A549 (cell line): ENCODE measurements around the gene PKHD1. TPM values are rescaled to one million over a fixed set of nuclear protein-coding genes. Genes with fewer than 3 reads are reported as not detected.
"Not testable (repeated sequence)": the region's sequence is repeated elsewhere in the genome, so short reads cannot be mapped to it uniquely, and the experiment has no call there.

Experiments
- ATAC-seq, 2 experiments: fragments of 200-7000 bp in 1 of 2; fragments of >200 bp in 1 of 2; cut with Nextera tagmentation in 1 of 2; cut with Tn5 transposase in 1 of 2; 3 replicates each; pipeline versions ENCODE4 v1.8.0 to v1.9.1; 2018 to 2020; ENCODE audit warnings: mild to moderate bottlenecking in 1 of 2, moderate library complexity in 1 of 2
- CTCF ChIA-PET: fragments of 300-600 bp; sonication (Branson Sonifier 250); formaldehyde crosslinking; extraction: SDS; loops from one replicate; lab custom pipeline; 2021; ENCODE audit warnings: antibody characterized with exemption, inconsistent platforms; lab: Yijun Ruan, JAX
- POLR2A ChIA-PET: fragments of 350-600 bp; formaldehyde crosslinking; extraction: SDS; loops from one replicate; lab custom pipeline; 2021; ENCODE audit warnings: antibody characterized with exemption, inconsistent platforms; lab: Yijun Ruan, JAX
- DNase-seq, 2 experiments: peaks; one replicate each; pipeline versions ENCODE4 v3.0.0 to v3.0.0-alpha.2; 2011 to 2016; ENCODE audit warnings: low read depth in 1 of 2, low spot score in 1 of 2
- FAIRE-seq: peaks from 2 replicates; lab custom pipeline; 2011; peaks lifted over from hg19 to GRCh38; lab: Jason Lieb, UNC
- H3K27ac ChIP-seq, 2 experiments: fragments of >200 bp; sonication (Bioruptor Twin); formaldehyde crosslinking; 3 replicates each; pipeline ENCODE4 v1.5.1; 2016 to 2017
- H3K4me1 ChIP-seq: fragments of >200 bp; sonication (Bioruptor Twin); formaldehyde crosslinking; 3 replicates; pipeline ENCODE4 v1.6.1; 2016
- H3K4me2 ChIP-seq: fragments of >200 bp; sonication (Bioruptor Twin); formaldehyde crosslinking; 3 replicates; pipeline ENCODE4 v1.6.1; 2016
- H3K4me3 ChIP-seq: fragments of >200 bp; sonication (Bioruptor Twin); formaldehyde crosslinking; 3 replicates; pipeline ENCODE4 v1.5.1; 2016
- H3K9me3 ChIP-seq: fragments of >200 bp; sonication (Bioruptor Twin); formaldehyde crosslinking; 3 replicates; pipeline ENCODE4 v1.6.1; 2016
- BCL3 ChIP-seq: fragments of >200 bp; sonication (Bioruptor Twin); formaldehyde crosslinking; IDR thresholded peaks from 3 replicates; pipeline ENCODE4 v1.6.1; 2016
- BHLHE40 ChIP-seq: IDR thresholded peaks from 2 replicates; pipeline ENCODE4 v1.6.1; 2012; ENCODE audit warnings: low read depth, low read length, inconsistent platforms
- CEBPB ChIP-seq, 2 experiments: fragments of >200 bp in 1 of 2; sonication (Bioruptor Twin) in 1 of 2; formaldehyde crosslinking in 1 of 2; IDR thresholded peaks; 2 replicates each; pipeline ENCODE4 v1.6.1; 2012 to 2016
- EHF ChIP-seq: fragments of 250-450 bp; sonication (Bioruptor Pico); IDR thresholded peaks from 2 replicates; pipeline ENCODE4 v1.5.0; 2020; ENCODE audit warnings: mild to moderate bottlenecking
- ESRRA ChIP-seq: fragments of 150-350 bp; IDR thresholded peaks from 2 replicates; pipeline ENCODE4 v1.6.1; 2014; ENCODE audit warnings: mild to moderate bottlenecking, low read length, borderline replicate concordance
- FOXS1 ChIP-seq: fragments of 250-450 bp; sonication (Bioruptor Pico); IDR thresholded peaks from 2 replicates; pipeline ENCODE4 v1.5.0; 2020; ENCODE audit warnings: mild to moderate bottlenecking, moderate library complexity
- HEYL ChIP-seq: fragments of 250-450 bp; sonication (Bioruptor Pico); IDR thresholded peaks from 2 replicates; pipeline ENCODE4 v1.8.0; 2021; ENCODE audit warnings: mild to moderate bottlenecking, moderate library complexity
- HOXA7 ChIP-seq: fragments of 250-450 bp; sonication (Bioruptor Pico); IDR thresholded peaks from 2 replicates; pipeline ENCODE4 v1.5.0; 2020; ENCODE audit warnings: mild to moderate bottlenecking, moderate library complexity
- HOXB13 ChIP-seq: fragments of 250-450 bp; sonication (Bioruptor Pico); IDR thresholded peaks from 2 replicates; pipeline ENCODE4 v1.5.0; 2020; ENCODE audit warnings: low read depth, mild to moderate bottlenecking, moderate library complexity
- JUNB ChIP-seq: fragments of >200 bp; sonication (Bioruptor Twin); formaldehyde crosslinking; IDR thresholded peaks from 2 replicates; pipeline ENCODE4 v1.6.1; 2016
- RARB ChIP-seq: fragments of 250-450 bp; sonication (Bioruptor Pico); IDR thresholded peaks from 2 replicates; pipeline ENCODE4 v1.8.0; 2021; ENCODE audit warnings: mild to moderate bottlenecking, moderate library complexity
- RCOR1 ChIP-seq: fragments of 150-350 bp; IDR thresholded peaks from 2 replicates; pipeline ENCODE4 v1.6.1; 2014; ENCODE audit warnings: antibody characterized with exemption, low read length, low read depth
- TFCP2L1 ChIP-seq: fragments of 250-450 bp; sonication (Bioruptor Pico); IDR thresholded peaks from 2 replicates; pipeline ENCODE4 v1.5.0; 2021; ENCODE audit warnings: mild to moderate bottlenecking
- USF2 ChIP-seq: fragments of 450-650 bp; IDR thresholded peaks from 2 replicates; pipeline ENCODE4 v1.6.1; 2014; ENCODE audit warnings: antibody characterized with exemption
- ZSCAN20 ChIP-seq: fragments of 250-450 bp; sonication (Bioruptor Pico); IDR thresholded peaks from 2 replicates; pipeline ENCODE4 v1.8.0; 2022; ENCODE audit warnings: mild to moderate bottlenecking, moderate library complexity
- WGBS: methylation state at CpG from one replicate; pipeline ENCODE4 v1.1.6; 2017; ENCODE audit errors: missing lambda C conversion rate; 5-methylcytosine and 5-hydroxymethylcytosine counted together
- polyA plus RNA-seq, 4 experiments: library from polyadenylated mRNA; depleted of rRNA in 3 of 4; stranded (reverse); fragments of >200 nt; fragmentation: RNase III in 1 of 4; extraction: RNeasy Plus Mini Kit Qiagen cat#74134 plus additional on column Dnase treatment in 1 of 4; gene quantifications; 2 replicates in 3 of 4; 3 replicates in 1 of 4; pipeline ENCODE4 v1.2.3, GENCODE V29; 2011 to 2017
- TF ChIP-seq, protein P1 (sequence below): fragments of >200 bp; sonication (Bioruptor Twin); formaldehyde crosslinking; IDR thresholded peaks from 2 replicates; pipeline ENCODE4 v1.6.1; 2016
- TF ChIP-seq, protein P2 (sequence below): IDR thresholded peaks from 2 replicates; pipeline ENCODE4 v1.6.1; 2012
- TF ChIP-seq, protein P3 (sequence below): fragments of >200 bp; sonication (Bioruptor Twin); formaldehyde crosslinking; IDR thresholded peaks from 3 replicates; pipeline ENCODE4 v1.5.1; 2016

PKHD1 gene
- polyA plus RNA-seq, 2 of the 4 experiments (the other 2 are of a cell fraction): not detected

DNA sequence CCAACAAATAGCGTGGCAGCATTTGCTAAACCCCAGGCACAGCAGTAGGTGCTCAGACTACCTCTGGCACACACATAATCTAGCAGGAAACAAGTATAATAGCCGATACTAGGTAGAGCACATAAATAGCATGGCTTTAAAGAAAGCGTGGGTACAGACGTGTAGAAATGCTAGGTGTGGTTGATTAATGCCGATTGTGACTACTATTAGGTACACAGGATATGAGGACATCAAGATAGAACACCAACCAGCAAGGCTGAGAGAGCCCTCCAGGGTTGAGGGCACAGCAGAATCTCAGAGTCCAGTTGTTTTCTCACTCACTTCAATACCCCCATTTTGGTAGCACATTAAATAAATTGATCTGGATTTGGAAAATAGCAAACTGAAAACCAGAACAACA is 100.5 kb downstream of the PKHD1 start:
- ChIA-PET POLR2A (no interaction called here), CTCF (no interaction called here)
- H3K4me1 ChIP-seq: no peaks in the 10 kb centered on the region
- H3K4me3 ChIP-seq: no peak overlapping the region
- no peaks in the 10 kb centered on the region for H3K9me3 ChIP-seq
- H3K4me2 ChIP-seq: no peak overlapping the region
- no peak overlapping the region for H3K27ac ChIP-seq
- FAIRE-seq (no peak), ATAC-seq (no peak), DNase-seq (no peak)
- whole genome bisulfite sequencing: 21% methylated on average over 5 of the region's 5 CpGs
- TF ChIP-seq HEYL (no peak), JUNB (no peak), RCOR1 (no peak), HOXB13 (no peak), BHLHE40 (no peak), TFCP2L1 (CRISPR knock-in tag) (no peak), EHF (CRISPR knock-in tag) (no peak), RARB (CRISPR knock-in tag) (no peak), USF2 (no peak)
- TF ChIP-seq, all 56 proteins: peak for 0

DNA sequence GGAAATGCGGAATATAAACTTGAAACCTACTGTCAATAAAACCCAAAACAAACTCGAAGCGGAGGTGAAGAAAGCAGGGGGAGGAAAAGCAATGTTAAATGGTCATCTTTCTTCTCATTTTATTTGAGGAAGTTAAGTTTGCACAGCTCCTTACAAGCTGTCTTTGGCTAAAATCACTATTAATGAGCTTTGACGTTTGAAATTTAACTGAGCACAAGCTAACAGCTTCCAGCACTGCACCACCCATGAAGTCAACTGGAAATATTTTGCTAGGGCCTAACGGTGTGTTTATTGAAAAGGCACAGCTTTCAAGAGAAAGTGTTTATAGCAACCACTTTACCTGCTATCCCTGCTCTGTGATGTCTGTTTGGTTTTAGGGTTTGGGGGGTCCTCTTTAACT is 103.8 kb downstream of the PKHD1 start:
- ChIA-PET CTCF (no interaction called here), POLR2A (no interaction called here)
- H3K4me2 ChIP-seq: no peak overlapping the region
- H3K4me3 ChIP-seq: no peak overlapping the region
- no peaks in the 10 kb centered on the region for H3K9me3 ChIP-seq
- DNase-seq (no peak), ATAC-seq (no peak), FAIRE-seq (no peak)
- H3K4me1 ChIP-seq: no peaks in the 10 kb centered on the region
- H3K27ac ChIP-seq: no peak overlapping the region
- 42% methylated on average over 5 of the region's 5 CpGs for WGBS
- TF ChIP-seq RARB (CRISPR knock-in tag) (no peak), HEYL (no peak), BCL3 (no peak), CEBPB (IDR thresholded peaks at IDR 0.05) (no peak), ZSCAN20 (CRISPR knock-in tag) (no peak), BHLHE40 (no peak), FOXS1 (CRISPR knock-in tag) (no peak), ESRRA (no peak), HOXA7 (CRISPR knock-in tag) (no peak), EHF (CRISPR knock-in tag) (no peak)
- TF ChIP-seq, protein P1, sequence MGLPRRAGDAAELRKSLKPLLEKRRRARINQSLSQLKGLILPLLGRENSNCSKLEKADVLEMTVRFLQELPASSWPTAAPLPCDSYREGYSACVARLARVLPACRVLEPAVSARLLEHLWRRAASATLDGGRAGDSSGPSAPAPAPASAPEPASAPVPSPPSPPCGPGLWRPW: no peak
- TF ChIP-seq, protein P2, sequence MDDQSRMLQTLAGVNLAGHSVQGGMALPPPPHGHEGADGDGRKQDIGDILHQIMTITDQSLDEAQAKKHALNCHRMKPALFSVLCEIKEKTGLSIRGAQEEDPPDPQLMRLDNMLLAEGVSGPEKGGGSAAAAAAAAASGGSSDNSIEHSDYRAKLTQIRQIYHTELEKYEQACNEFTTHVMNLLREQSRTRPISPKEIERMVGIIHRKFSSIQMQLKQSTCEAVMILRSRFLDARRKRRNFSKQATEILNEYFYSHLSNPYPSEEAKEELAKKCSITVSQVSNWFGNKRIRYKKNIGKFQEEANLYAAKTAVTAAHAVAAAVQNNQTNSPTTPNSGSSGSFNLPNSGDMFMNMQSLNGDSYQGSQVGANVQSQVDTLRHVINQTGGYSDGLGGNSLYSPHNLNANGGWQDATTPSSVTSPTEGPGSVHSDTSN: no peak
- TF ChIP-seq, protein P3, sequence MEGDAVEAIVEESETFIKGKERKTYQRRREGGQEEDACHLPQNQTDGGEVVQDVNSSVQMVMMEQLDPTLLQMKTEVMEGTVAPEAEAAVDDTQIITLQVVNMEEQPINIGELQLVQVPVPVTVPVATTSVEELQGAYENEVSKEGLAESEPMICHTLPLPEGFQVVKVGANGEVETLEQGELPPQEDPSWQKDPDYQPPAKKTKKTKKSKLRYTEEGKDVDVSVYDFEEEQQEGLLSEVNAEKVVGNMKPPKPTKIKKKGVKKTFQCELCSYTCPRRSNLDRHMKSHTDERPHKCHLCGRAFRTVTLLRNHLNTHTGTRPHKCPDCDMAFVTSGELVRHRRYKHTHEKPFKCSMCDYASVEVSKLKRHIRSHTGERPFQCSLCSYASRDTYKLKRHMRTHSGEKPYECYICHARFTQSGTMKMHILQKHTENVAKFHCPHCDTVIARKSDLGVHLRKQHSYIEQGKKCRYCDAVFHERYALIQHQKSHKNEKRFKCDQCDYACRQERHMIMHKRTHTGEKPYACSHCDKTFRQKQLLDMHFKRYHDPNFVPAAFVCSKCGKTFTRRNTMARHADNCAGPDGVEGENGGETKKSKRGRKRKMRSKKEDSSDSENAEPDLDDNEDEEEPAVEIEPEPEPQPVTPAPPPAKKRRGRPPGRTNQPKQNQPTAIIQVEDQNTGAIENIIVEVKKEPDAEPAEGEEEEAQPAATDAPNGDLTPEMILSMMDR: no peak

DNA sequence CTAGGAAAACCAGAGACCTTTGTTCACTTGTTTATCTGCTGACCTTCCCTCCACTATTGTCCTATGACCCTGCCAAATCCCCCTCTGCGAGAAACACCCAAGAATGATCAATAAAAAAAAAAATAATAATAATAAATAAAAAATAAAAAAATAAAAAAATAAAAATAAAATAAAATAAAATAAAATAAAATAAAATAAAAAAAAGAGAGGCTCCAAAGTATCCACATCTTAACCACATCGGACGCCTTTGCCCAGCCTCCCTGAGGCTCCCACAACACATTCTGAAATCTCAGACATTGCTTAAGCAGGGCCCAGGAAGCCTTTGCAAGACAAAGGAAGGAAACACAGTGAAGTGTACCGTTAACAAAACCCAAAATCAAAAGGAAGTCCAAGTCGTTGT is 104.7 kb downstream of the PKHD1 start:
- ATAC-seq, CTCF ChIA-PET, H3K4me2 ChIP-seq, H3K4me3 ChIP-seq, FAIRE-seq, H3K4me1 ChIP-seq, H3K27ac ChIP-seq, H3K9me3 ChIP-seq, DNase-seq, POLR2A ChIA-PET: not testable (repeated sequence)
- 60% methylated on average over 5 of the region's 5 CpGs for WGBS
